ACC112 (cell line): ENCODE results near the gene DOK6.

ENCODE experiments used
- H2AFZ ChIP-seq: fragments of 200-600 bp; sonication (generic); one replicate; pipeline ENCODE4 v1.6.0; 2017; ENCODE audit warnings: antibody characterized with exemption, low read length; ENCODE audit not compliant: unreplicated experiment
- H3K27ac ChIP-seq: fragments of 200-600 bp; sonication (generic); 2 replicates; pipeline ENCODE4 v1.5.1; 2014; ENCODE audit warnings: low read depth, mild to moderate bottlenecking, antibody characterized with exemption, low read length, moderate library complexity
- H3K27me3 ChIP-seq: fragments of 200-600 bp; sonication (generic); 2 replicates; pipeline ENCODE4 v1.6.1; 2014; ENCODE audit warnings: mild to moderate bottlenecking, antibody characterized with exemption, low read length, moderate library complexity, mixed read lengths; ENCODE audit not compliant: insufficient read depth
- H3K36me3 ChIP-seq: fragments of 200-600 bp; sonication (generic); 2 replicates; pipeline ENCODE4 v1.6.1; 2016; ENCODE audit warnings: mild to moderate bottlenecking, antibody characterized with exemption, low read length, moderate library complexity, mixed read lengths; ENCODE audit not compliant: insufficient read depth
- H3K4me1 ChIP-seq: fragments of 200-600 bp; sonication (generic); one replicate; pipeline ENCODE4 v1.6.1; 2016; ENCODE audit warnings: low read length, mixed read lengths; ENCODE audit not compliant: insufficient read depth, unreplicated experiment, control insufficient read depth
- H3K4me3 ChIP-seq: fragments of 200-600 bp; sonication (generic); 2 replicates; pipeline ENCODE4 v1.5.1; 2014; ENCODE audit warnings: mild to moderate bottlenecking, low read depth, low read length
- H3K79me2 ChIP-seq: fragments of 200-600 bp; sonication (generic); one replicate; pipeline ENCODE4 v1.6.0; 2016; ENCODE audit warnings: low read length; ENCODE audit not compliant: control insufficient read depth, unreplicated experiment, insufficient read depth

Gene DOK6

DNA sequence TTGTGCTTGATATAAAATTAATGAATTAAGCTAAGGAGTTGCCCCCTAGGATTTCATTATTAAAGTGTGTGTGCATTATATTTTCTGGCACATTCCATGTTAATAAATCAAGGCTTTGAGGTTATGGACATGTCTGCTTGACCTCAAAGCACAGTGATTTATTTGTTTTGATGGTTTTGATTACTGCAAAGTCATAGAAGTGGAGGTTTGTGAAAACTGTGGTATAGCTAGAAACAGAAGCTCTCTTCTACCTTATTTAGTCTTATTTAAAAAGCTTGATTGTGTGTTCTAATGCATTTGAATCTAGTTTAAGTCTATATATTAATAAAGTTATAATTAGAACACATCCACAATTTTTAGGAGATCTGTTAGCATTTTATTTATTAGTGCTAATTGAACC is 32.2 kb downstream of the DOK6 start:
- no peak overlapping the region for H3K27ac ChIP-seq
- no peaks in the 10 kb centered on the region for H3K27me3 ChIP-seq
- no peaks in the 10 kb centered on the region for H3K36me3 ChIP-seq
- H3K4me3 ChIP-seq = no peak overlapping the region
- H2AFZ ChIP-seq = no peak overlapping the region
- H3K79me2 ChIP-seq = no peaks in the 10 kb centered on the region
- H3K4me1 ChIP-seq = no peaks in the 10 kb centered on the region

DNA sequence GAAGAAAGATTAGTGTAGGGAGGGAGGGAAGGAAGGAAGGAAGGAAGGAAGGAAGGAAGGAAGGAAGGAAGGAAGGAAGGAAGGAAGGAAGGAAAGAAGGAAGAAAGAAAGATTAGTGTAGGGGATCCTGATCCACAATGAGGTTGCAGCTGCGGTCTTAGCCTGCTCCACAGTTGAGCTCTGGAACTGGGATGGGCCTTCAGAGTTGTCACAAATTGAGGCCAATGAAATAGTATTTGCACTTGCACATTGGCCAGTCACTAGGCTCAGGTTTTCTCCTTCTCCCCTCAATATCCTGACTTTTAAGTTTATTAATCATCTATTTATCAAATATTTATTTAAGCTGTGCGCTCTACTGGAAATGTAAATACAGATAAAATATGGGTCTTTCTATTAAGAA is 34.3 kb downstream of the DOK6 start:
- Histone ChIP-seq H2AFZ (no peak overlapping the region), H3K27me3 (no peaks in the 10 kb centered on the region), H3K27ac (no peak overlapping the region), H3K4me1 (no peaks in the 10 kb centered on the region), H3K36me3 (no peaks in the 10 kb centered on the region), H3K79me2 (no peaks in the 10 kb centered on the region), H3K4me3 (no peak overlapping the region)

GRCh38 chr18:69444221-69444620 is 43.5 kb downstream of the DOK6 start:
- Histone ChIP-seq H2AFZ (no peak overlapping the region), H3K27ac (no peak overlapping the region), H3K27me3 (no peaks in the 10 kb centered on the region), H3K4me1 (no peaks in the 10 kb centered on the region), H3K36me3 (no peaks in the 10 kb centered on the region), H3K79me2 (no peaks in the 10 kb centered on the region), H3K4me3 (no peak overlapping the region)

- Histone ChIP-seq H3K36me3 (no peaks in the 10 kb centered on the region), H3K4me3 (no peak overlapping the region), H3K27ac (no peak overlapping the region), H3K79me2 (no peaks in the 10 kb centered on the region), H2AFZ (no peak overlapping the region), H3K27me3 (no peaks in the 10 kb centered on the region), H3K4me1 (no peaks in the 10 kb centered on the region)
Measured at GRCh38 chr18:69447886-69448285, 47.2 kb downstream of the DOK6 start.

GRCh38 chr18:69455125-69455524 is 54.4 kb downstream of the DOK6 start:
- no peak overlapping the region for H3K27ac ChIP-seq
- no peak overlapping the region for H2AFZ ChIP-seq
- no peaks in the 10 kb centered on the region for H3K4me1 ChIP-seq

GRCh38 chr18:69469444-69469919 is 68.8 kb downstream of the DOK6 start:
- Histone ChIP-seq H3K27me3 (no peaks in the 10 kb centered on the region), H3K4me1 (no peaks in the 10 kb centered on the region), H3K79me2 (no peaks in the 10 kb centered on the region), H3K27ac (no peak overlapping the region), H3K4me3 (no peak overlapping the region), H2AFZ (no peak overlapping the region), H3K36me3 (no peaks in the 10 kb centered on the region)

More at GRCh38 chr18:69455125-69455524, 54.4 kb downstream of the DOK6 start:
- no peaks in the 10 kb centered on the region for H3K79me2 ChIP-seq
- no peak overlapping the region for H3K4me3 ChIP-seq
- no peaks in the 10 kb centered on the region for H3K36me3 ChIP-seq
- no peaks in the 10 kb centered on the region for H3K27me3 ChIP-seq

GRCh38 chr18:69480460-69480859 is 79.8 kb downstream of the DOK6 start:
- Histone ChIP-seq H3K79me2 (no peaks in the 10 kb centered on the region), H3K27ac (no peak overlapping the region), H3K4me1 (no peaks in the 10 kb centered on the region), H3K36me3 (no peaks in the 10 kb centered on the region), H3K27me3 (no peaks in the 10 kb centered on the region), H3K4me3 (no peak overlapping the region), H2AFZ (no peak overlapping the region)

DNA sequence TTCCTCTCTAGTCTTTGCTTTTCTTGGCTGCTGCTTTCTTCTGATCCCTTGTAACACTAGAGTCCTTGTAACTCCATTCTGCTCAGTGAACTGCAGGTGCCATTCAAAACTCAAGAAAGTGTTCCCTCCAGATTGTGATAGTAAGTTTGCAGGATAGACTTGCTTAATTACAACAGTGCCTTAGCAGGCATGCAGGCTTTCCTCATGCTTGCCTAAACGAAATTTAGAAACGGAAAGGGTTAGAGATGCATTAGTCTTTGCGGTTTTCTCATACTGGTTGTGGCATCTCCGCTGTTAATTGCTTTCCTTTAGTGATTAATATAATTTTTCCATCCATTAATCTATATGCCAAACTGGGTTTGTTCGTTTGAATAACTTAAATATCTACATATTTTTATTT is 82.9 kb downstream of the DOK6 start:
- Histone ChIP-seq H3K36me3 (no peaks in the 10 kb centered on the region), H3K79me2 (no peaks in the 10 kb centered on the region), H3K4me3 (no peak overlapping the region), H3K27ac (no peak overlapping the region), H2AFZ (no peak overlapping the region), H3K4me1 (no peaks in the 10 kb centered on the region), H3K27me3 (no peaks in the 10 kb centered on the region)

DNA sequence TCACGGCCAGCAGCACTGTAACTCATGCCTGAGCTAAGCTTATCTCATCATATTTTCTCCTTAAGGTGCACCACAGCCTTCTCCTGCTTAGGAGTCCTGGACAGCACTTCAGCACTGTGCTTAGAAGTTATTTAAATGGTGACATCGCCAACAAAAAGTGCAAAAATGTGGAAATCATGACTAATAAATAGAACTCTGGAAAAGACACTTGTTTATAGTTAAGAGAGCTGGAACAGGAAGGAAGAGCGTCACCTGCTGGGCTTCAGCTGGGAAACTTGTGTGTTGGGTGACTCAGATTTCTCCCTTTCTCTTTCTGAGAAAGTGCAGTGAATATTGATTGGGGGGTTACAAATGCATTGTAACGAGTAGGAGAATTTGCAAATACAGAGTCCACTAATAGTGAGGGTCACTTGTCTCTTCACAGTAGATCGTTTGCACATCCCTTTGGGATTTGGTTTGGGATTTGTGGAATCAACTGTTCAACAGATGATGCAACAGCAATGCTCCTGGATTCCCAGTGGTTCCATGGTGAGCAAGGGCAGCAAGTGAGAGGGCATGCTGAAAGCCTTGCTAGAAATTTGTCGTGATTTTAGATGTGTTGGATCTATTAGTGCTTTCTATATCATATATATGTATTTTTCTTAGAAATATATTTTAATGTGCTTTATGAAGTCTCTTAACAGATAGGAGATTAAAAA is 84.2 kb downstream of the DOK6 start:
- Histone ChIP-seq H2AFZ (no peak overlapping the region), H3K79me2 (no peaks in the 10 kb centered on the region), H3K4me1 (no peaks in the 10 kb centered on the region), H3K27ac (no peak overlapping the region), H3K27me3 (no peaks in the 10 kb centered on the region), H3K4me3 (no peak overlapping the region), H3K36me3 (no peaks in the 10 kb centered on the region)

GRCh38 chr18:69487488-69488394 is 87.1 kb downstream of the DOK6 start:
- H3K36me3 ChIP-seq = no peaks in the 10 kb centered on the region
- no peak overlapping the region for H3K27ac ChIP-seq
- H3K27me3 ChIP-seq = no peaks in the 10 kb centered on the region
- no peaks in the 10 kb centered on the region for H3K4me1 ChIP-seq
- H3K4me3 ChIP-seq = no peak overlapping the region
- H2AFZ ChIP-seq = no peak overlapping the region
- H3K79me2 ChIP-seq = no peaks in the 10 kb centered on the region

GRCh38 chr18:69490072-69490471 is 89.4 kb downstream of the DOK6 start:
- Histone ChIP-seq H3K36me3 (no peaks in the 10 kb centered on the region), H3K4me3 (no peak overlapping the region), H3K27ac (no peak overlapping the region), H3K79me2 (no peaks in the 10 kb centered on the region), H2AFZ (no peak overlapping the region), H3K4me1 (no peaks in the 10 kb centered on the region), H3K27me3 (no peaks in the 10 kb centered on the region)
